ENCODE data around the gene TTC21A.

The TTC21A gene

DNA sequence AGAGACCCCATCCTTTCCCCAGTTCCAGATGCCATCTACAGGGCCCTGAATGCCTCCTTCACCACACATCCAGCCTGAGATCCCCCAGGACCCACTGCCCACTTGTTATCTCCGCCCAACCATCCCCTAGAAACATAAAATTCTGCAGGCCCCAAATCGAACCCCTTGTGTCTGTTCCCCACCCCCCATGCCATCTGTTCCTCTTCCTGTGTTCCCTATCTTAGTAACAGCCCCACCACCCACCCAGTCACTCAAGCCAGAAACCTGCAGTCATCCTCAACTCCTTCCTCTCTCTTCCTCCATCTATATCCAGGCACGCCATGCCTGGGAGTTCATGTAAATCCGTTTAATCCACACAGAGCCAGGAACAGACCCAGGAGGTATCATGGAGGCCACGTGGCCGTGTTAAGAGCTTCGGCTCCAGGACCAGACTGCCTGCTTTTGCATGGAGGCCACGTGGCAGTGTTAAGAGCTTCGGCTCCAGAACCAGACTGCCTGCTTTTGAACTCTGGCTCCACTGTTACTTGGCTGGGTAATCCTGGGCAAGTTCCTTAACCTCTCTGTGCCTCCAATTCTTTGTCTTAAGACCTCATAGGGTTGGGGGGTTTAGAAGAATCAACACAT lies 41.1 kb downstream of the TTC21A start:
- TF ChIP-seq CTCF (IDR thresholded peaks at IDR 0.05; ENCODE audit: extremely low read depth, insufficient read depth, missing control alignments): no peak
- no peak for DNase-seq (ENCODE audit: low spot score)
- in situ Hi-C loops (cut with MboI; ENCODE audit: low pct_unique_long_range_greater_than_20kb, low sequenced_read_pairs, unreplicated experiment): no loop called here

DNA sequence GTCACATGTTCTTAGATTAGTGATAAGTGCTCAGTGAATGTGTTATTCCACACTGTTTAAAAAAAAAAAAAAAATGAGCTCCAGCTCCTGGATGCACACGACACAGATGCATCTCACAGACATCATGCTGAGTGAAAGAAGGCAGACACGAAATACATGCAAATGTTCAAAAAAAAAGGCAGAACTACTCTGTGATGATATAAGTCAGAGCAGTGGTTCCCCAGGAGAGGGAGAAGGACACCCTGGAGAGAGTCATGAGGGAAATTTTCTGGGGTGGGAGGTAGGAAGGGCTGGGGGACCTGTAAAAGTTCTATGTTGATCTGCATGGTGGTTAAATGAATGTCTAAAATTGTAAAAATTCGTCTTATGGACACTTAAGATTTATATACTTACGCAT lies 41.6 kb downstream of the TTC21A start:
- no peak for DNase-seq (ENCODE audit: low spot score)
- no peak for TF ChIP-seq CTCF (IDR thresholded peaks at IDR 0.05; ENCODE audit: extremely low read depth, insufficient read depth, missing control alignments)
- in situ Hi-C loops (cut with MboI; ENCODE audit: low pct_unique_long_range_greater_than_20kb, low sequenced_read_pairs, unreplicated experiment): no loop called here

- DNase-seq (ENCODE audit: low spot score): no peak
- no peak for TF ChIP-seq CTCF (IDR thresholded peaks at IDR 0.05; ENCODE audit: extremely low read depth, insufficient read depth, missing control alignments)
- in situ Hi-C loops (cut with MboI; ENCODE audit: low pct_unique_long_range_greater_than_20kb, low sequenced_read_pairs, unreplicated experiment): no loop called here
These were observed 42.1 kb downstream of the TTC21A start for GRCh38 chr3:39149498-39150147.

- in situ Hi-C loops (cut with MboI; ENCODE audit: low pct_unique_long_range_greater_than_20kb, low sequenced_read_pairs, unreplicated experiment): no loop called here
- TF ChIP-seq CTCF (IDR thresholded peaks at IDR 0.05; ENCODE audit: extremely low read depth, insufficient read depth, missing control alignments): no peak
- DNase-seq (ENCODE audit: low spot score): no peak
These were observed 42.8 kb downstream of the TTC21A start for GRCh38 chr3:39150148-39150802.

- no peak for TF ChIP-seq CTCF (IDR thresholded peaks at IDR 0.05; ENCODE audit: extremely low read depth, insufficient read depth, missing control alignments)
- in situ Hi-C loops (cut with MboI; ENCODE audit: low pct_unique_long_range_greater_than_20kb, low sequenced_read_pairs, unreplicated experiment): no loop called here
- no peak for DNase-seq (ENCODE audit: low spot score)
These were observed 43.5 kb downstream of the TTC21A start for GRCh38 chr3:39150803-39151631.

DNA sequence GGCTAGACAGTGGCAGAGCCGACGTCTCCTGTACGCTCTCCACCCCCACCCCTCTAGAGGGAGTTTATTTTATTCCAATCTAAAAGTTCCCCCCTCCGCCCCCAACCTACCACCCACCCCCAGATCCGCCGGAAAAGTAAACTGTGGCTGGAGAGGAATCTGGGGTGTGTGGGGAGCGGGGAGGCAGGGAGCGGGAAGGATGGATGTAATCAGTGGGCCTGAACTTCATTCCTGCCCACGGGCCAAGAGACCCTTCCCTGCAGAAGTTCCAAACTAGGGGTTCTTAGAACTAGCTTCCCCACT lies 46.4 kb downstream of the TTC21A start:
- TF ChIP-seq CTCF (IDR thresholded peaks at IDR 0.05; ENCODE audit: extremely low read depth, insufficient read depth, missing control alignments): no peak
- no peak for DNase-seq (ENCODE audit: low spot score)
- in situ Hi-C loops (cut with MboI; ENCODE audit: low pct_unique_long_range_greater_than_20kb, low sequenced_read_pairs, unreplicated experiment): no loop called here

Measured in GM13977 (cell line).